HepG2 (cell line): ENCODE results near the gene CRYAB. TPM values are rescaled to one million over a fixed set of nuclear protein-coding genes. Genes with fewer than 3 reads are reported as not detected.

ENCODE experiments used
- ATAC-seq: fragments of 200-7000 bp; cut with Tn5 transposase; 3 replicates; pipeline ENCODE4 v1.9.1; 2020; ENCODE audit warnings: mild to moderate bottlenecking, moderate library complexity
- BruUV-seq: library from RNA; stranded (reverse); fragments of 400-500 nt; replicated peaks from 2 replicates; lab custom pipeline; 2021; lab: Mats Ljungman, UMichigan
- CTCF ChIA-PET: fragments of 300-600 bp; formaldehyde crosslinking; extraction: SDS; loops from one replicate; lab custom pipeline; 2021; ENCODE audit warnings: low total read pairs, inconsistent platforms, low intra/inter-chr PET ratio; lab: Yijun Ruan, JAX
- POLR2A ChIA-PET: fragments of 350-600 bp; sonication (Branson Sonifier 250); formaldehyde crosslinking; loops from one replicate; lab custom pipeline; 2020; ENCODE audit warnings: antibody characterized with exemption, inconsistent platforms; lab: Yijun Ruan, JAX
- DNase-seq: peaks from one replicate; pipeline ENCODE4 v3.0.0-alpha.2; 2015; ENCODE audit warnings: low spot score
- FAIRE-seq: peaks from 3 replicates; lab custom pipeline; 2011; peaks lifted over from hg19 to GRCh38; lab: Jason Lieb, UNC
- H2AFZ ChIP-seq: one replicate; pipeline ENCODE4 v1.6.1; 2011; ENCODE audit warnings: low read length, inconsistent platforms
- H3K27ac ChIP-seq: fragments of 300-600 bp; 3 replicates; pipeline ENCODE4 v1.8.0; 2011; ENCODE audit warnings: mixed run types, mild to moderate bottlenecking, mixed read lengths, low read length, inconsistent platforms; ENCODE audit not compliant: insufficient read depth; ENCODE audit errors: extremely low read length
- H3K27me3 ChIP-seq, 2 experiments: fragments of 200-600 bp in 1 of 2; 2 replicates in 1 of 2; 3 replicates in 1 of 2; pipeline versions ENCODE4 v1.6.0 to v1.8.0; 2011; ENCODE audit warnings: low read length in 2 of 2, mild to moderate bottlenecking in 2 of 2, moderate library complexity in 2 of 2, inconsistent platforms in 1 of 2; ENCODE audit not compliant: insufficient read depth in 2 of 2, control insufficient read depth in 1 of 2
- H3K36me3 ChIP-seq, 2 experiments: fragments of 200-600 bp in 1 of 2; replicated peaks in 1 of 2; 2 replicates in 1 of 2; 3 replicates in 1 of 2; pipeline versions ENCODE4 v1.5.1 to v1.8.0; 2011; ENCODE audit warnings: low read length in 2 of 2, inconsistent platforms in 1 of 2; ENCODE audit not compliant: insufficient read depth in 2 of 2, control insufficient read depth in 1 of 2
- H3K4me1 ChIP-seq: 2 replicates; pipeline ENCODE4 v1.5.1; 2012; ENCODE audit warnings: low read length, inconsistent platforms; ENCODE audit not compliant: insufficient read depth
- H3K4me2 ChIP-seq: 2 replicates; pipeline ENCODE4 v1.6.0; 2011; ENCODE audit warnings: low read depth, low read length, inconsistent platforms
- H3K4me3 ChIP-seq, 3 experiments: fragments of 200-600 bp in 1 of 3; sonication (generic), shearing (Covaris generic) in 1 of 3; replicated peaks in 1 of 3; 2 replicates each; pipeline ENCODE4 v1.5.1; 2011 to 2016; ENCODE audit warnings: low read length in 3 of 3, inconsistent platforms in 2 of 3, low read depth in 2 of 3, mild to moderate bottlenecking in 2 of 3, control low read depth in 1 of 3, mixed read lengths in 1 of 3; ENCODE audit not compliant: insufficient read depth in 1 of 3
- H3K79me2 ChIP-seq: one replicate; pipeline ENCODE4 v1.6.1; 2011; ENCODE audit warnings: low read length, inconsistent platforms; ENCODE audit not compliant: insufficient read depth
- H3K9ac ChIP-seq: 2 replicates; pipeline ENCODE4 v1.6.0; 2011; ENCODE audit warnings: mild to moderate bottlenecking, low read depth, low read length, inconsistent platforms; ENCODE audit not compliant: insufficient read depth
- H3K9me3 ChIP-seq: 2 replicates; pipeline ENCODE4 v1.5.1; 2012; ENCODE audit warnings: mild to moderate bottlenecking, low read length
- H4K20me1 ChIP-seq: 2 replicates; pipeline ENCODE4 v1.6.0; 2011; ENCODE audit warnings: inconsistent platforms, mild to moderate bottlenecking, low read length, moderate library complexity; ENCODE audit not compliant: insufficient read depth
- HES4 ChIP-seq: sonication (generic); formaldehyde crosslinking; IDR thresholded peaks from 2 replicates; pipeline ENCODE4 v1.9.0; 2021; ENCODE audit warnings: mild to moderate bottlenecking, missing genetic modification reagents, borderline replicate concordance
- MED8 ChIP-seq: sonication (generic); formaldehyde crosslinking; IDR thresholded peaks from 2 replicates; pipeline ENCODE4 v1.8.1; 2023; ENCODE audit warnings: mild to moderate bottlenecking, missing genetic modification reagents; ENCODE audit not compliant: insufficient replicate concordance
- NFE2L2 ChIP-seq: fragments of 150-350 bp; IDR thresholded peaks from 2 replicates; pipeline ENCODE4 v1.6.1; 2014; ENCODE audit warnings: low read length
- TAF15 ChIP-seq: fragments of 200-400 bp; formaldehyde crosslinking; IDR thresholded peaks from one replicate; pipeline ENCODE4 v1.6.1; 2018; ENCODE audit warnings: mild to moderate bottlenecking, low read depth, low read length; ENCODE audit not compliant: poor library complexity, severe bottlenecking
- ZNF264 ChIP-seq: sonication (generic); formaldehyde crosslinking; IDR thresholded peaks from 2 replicates; pipeline ENCODE4 v1.4.0; 2020; ENCODE audit warnings: missing genetic modification reagents
- ZNF383 ChIP-seq: sonication (generic); formaldehyde crosslinking; IDR thresholded peaks from 2 replicates; pipeline ENCODE4 v1.4.0; 2020; ENCODE audit warnings: missing genetic modification reagents, mild to moderate bottlenecking, borderline replicate concordance
- ZNF549 ChIP-seq: sonication (generic); formaldehyde crosslinking; IDR thresholded peaks from 2 replicates; pipeline ENCODE4 v1.5.0; 2020; ENCODE audit warnings: missing genetic modification reagents
- ZNF558 ChIP-seq: sonication (generic); formaldehyde crosslinking; IDR thresholded peaks from 2 replicates; pipeline ENCODE4 v1.9.0; 2022; ENCODE audit warnings: mild to moderate bottlenecking, missing genetic modification reagents, borderline replicate concordance
- WGBS: methylation state at CpG from one replicate; pipeline ENCODE4 v1.1.6; 2017; ENCODE audit warnings: low lambda C conversion rate; 5-methylcytosine and 5-hydroxymethylcytosine counted together
- in situ Hi-C: cut with HindIII; loops from 2 replicates; pipeline ENCODE4 v1.10.0; 2017; ENCODE audit warnings: low pct_unique_long_range_greater_than_20kb; ENCODE audit not compliant: extremely low pct_ligation_motif_present
- intact Hi-C: fragments of 100-400 bp; cut with micrococcal nuclease; formaldehyde crosslinking; loops from one replicate; pipeline ENCODE4 v1.10.0; 2022; ENCODE audit not compliant: unreplicated experiment
- polyA plus RNA-seq, 8 experiments: library from polyadenylated mRNA; depleted of rRNA in 3 of 8; stranded (reverse) in 7 of 8; unstranded in 1 of 8; fragments of >200 nt; fragmentation: Illumina TruSeq in 4 of 8; extraction: Trizol in 4 of 8; gene quantifications; 2 replicates each; pipeline versions ENCODE4 v1.2.1 to v1.2.3, GENCODE V29; 2011 to 2016; ENCODE audit warnings: low read depth in 4 of 8, missing spikeins in 1 of 8, mixed read lengths in 1 of 8; ENCODE audit not compliant: insufficient read depth in 1 of 8
- total RNA-seq, 5 experiments: library from RNA; depleted of rRNA; stranded (reverse); fragments of >200 nt; fragmentation: Illumina TruSeq; extraction: Trizol; gene quantifications; 2 replicates each; pipeline ENCODE4 v1.2.3, GENCODE V29; 2016; ENCODE audit warnings: low read depth in 1 of 5
- TF ChIP-seq, protein P1 (sequence below): sonication (generic); formaldehyde crosslinking; conservative IDR thresholded peaks from 2 replicates; pipeline ENCODE4 v1.4.0; 2020; ENCODE audit warnings: missing genetic modification reagents
- TF ChIP-seq, protein P2 (sequence below): sonication (generic); formaldehyde crosslinking; IDR thresholded peaks from 2 replicates; pipeline ENCODE4 v1.5.0; 2020; ENCODE audit warnings: missing genetic modification reagents
- TF ChIP-seq, protein P3 (sequence below): sonication (generic); formaldehyde crosslinking; IDR thresholded peaks from 2 replicates; pipeline ENCODE4 v1.4.0; 2020; ENCODE audit warnings: missing genetic modification reagents, borderline replicate concordance
- TF ChIP-seq, protein P4 (sequence below): sonication (generic); formaldehyde crosslinking; IDR thresholded peaks from 2 replicates; pipeline ENCODE4 v1.4.0; 2020; ENCODE audit warnings: mild to moderate bottlenecking, missing genetic modification reagents
- TF ChIP-seq, protein P5 (sequence below): sonication (generic); formaldehyde crosslinking; IDR thresholded peaks from 2 replicates; pipeline ENCODE4 v1.4.0; 2020; ENCODE audit warnings: missing genetic modification reagents

The CRYAB gene
- total and polyA plus RNA-seq, 2 of the 13 experiments (the other 11 are each of a cell fraction or from before 2014, with no cell fraction given), result 0.55 to 1.1 TPM

DNA sequence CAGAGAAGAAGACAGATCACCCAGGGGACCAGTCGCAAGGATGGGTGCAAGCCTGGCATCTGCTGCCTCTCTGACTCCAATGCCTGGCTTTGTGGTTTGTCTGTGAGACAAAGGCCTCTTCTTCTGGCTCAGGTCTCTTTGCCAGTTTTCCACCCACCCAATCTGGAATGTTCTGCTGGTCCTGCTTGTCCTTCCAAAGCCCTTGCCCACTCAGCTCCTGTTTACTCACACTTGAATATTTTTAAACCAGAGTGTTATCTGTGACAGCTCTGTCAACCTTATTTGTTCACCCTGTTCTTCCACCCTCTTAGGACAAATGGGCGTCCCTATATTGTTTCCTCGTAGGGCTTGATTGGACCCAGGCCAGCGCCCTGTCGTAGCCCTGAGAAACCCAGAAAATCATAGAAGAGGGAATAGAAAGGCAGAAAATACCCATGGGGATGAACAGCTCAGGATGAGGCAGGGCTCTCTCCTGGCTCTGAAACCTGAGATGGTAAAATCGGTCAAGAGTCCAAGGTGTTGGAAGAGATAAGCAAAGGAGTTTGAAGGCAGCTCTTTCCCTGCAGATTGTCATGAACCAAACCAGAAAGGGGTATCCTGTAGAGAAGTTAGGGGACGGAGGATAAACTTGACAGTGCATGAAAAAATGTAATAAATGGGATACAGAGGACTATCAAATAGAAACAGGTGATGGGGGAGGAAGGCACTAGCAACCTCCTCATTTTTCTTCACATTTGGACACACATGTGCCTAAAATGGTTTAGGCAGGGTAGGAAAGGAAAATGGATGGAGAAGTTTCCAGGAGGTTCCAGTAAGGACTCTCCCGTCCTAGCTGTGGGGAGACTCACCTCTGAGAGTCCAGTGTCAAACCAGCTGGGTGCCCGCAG is 651 bp downstream of the CRYAB start:
- WGBS, result 53% methylated on average over 9 of the region's 9 CpGs
- Histone ChIP-seq H3K9me3 (no peaks in the 10 kb centered on the region), H3K9ac (no peak overlapping the region), H3K79me2 (no peaks in the 10 kb centered on the region), H3K27ac (no peak overlapping the region), H4K20me1 (no peaks in the 10 kb centered on the region), H3K4me3 (no peak overlapping the region), H3K36me3 (no peaks in the 10 kb centered on the region), H3K4me2 (peak overlapping the region; percentile 65), H3K4me1 (peaks cover 42% of the 10 kb centered on the region), H2AFZ (no peak overlapping the region), H3K27me3 (no peaks in the 10 kb centered on the region; a peak in 1 of 5 replicates)
- CTCF ChIA-PET, result no interaction called here
- intact Hi-C loops (loop anchor here (1.0 kb wide), 1 partner anchor 32 kb away; the partner anchor contains the start of genes CFAP68 and FDXACB1), in situ Hi-C loops (no loop called here)
- no peak for FAIRE-seq
- no peak for DNase-seq
- no peak for ATAC-seq
- no TSS peak for BruUV-seq
- POLR2A ChIA-PET, result interaction anchor here (0.8 to 1.5 kb wide), 2 partner anchors 9 to 16 kb away, joined by 3 to 5 read pairs; partner anchors contain the start of gene C11orf52
- TF ChIP-seq, protein P1, sequence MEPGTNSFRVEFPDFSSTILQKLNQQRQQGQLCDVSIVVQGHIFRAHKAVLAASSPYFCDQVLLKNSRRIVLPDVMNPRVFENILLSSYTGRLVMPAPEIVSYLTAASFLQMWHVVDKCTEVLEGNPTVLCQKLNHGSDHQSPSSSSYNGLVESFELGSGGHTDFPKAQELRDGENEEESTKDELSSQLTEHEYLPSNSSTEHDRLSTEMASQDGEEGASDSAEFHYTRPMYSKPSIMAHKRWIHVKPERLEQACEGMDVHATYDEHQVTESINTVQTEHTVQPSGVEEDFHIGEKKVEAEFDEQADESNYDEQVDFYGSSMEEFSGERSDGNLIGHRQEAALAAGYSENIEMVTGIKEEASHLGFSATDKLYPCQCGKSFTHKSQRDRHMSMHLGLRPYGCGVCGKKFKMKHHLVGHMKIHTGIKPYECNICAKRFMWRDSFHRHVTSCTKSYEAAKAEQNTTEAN (CRISPR knock-in tag), result no peak
- TF ChIP-seq, protein P2, sequence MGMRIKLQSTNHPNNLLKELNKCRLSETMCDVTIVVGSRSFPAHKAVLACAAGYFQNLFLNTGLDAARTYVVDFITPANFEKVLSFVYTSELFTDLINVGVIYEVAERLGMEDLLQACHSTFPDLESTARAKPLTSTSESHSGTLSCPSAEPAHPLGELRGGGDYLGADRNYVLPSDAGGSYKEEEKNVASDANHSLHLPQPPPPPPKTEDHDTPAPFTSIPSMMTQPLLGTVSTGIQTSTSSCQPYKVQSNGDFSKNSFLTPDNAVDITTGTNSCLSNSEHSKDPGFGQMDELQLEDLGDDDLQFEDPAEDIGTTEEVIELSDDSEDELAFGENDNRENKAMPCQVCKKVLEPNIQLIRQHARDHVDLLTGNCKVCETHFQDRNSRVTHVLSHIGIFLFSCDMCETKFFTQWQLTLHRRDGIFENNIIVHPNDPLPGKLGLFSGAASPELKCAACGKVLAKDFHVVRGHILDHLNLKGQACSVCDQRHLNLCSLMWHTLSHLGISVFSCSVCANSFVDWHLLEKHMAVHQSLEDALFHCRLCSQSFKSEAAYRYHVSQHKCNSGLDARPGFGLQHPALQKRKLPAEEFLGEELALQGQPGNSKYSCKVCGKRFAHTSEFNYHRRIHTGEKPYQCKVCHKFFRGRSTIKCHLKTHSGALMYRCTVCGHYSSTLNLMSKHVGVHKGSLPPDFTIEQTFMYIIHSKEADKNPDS (CRISPR knock-in tag), result no peak
- TF ChIP-seq, protein P3, sequence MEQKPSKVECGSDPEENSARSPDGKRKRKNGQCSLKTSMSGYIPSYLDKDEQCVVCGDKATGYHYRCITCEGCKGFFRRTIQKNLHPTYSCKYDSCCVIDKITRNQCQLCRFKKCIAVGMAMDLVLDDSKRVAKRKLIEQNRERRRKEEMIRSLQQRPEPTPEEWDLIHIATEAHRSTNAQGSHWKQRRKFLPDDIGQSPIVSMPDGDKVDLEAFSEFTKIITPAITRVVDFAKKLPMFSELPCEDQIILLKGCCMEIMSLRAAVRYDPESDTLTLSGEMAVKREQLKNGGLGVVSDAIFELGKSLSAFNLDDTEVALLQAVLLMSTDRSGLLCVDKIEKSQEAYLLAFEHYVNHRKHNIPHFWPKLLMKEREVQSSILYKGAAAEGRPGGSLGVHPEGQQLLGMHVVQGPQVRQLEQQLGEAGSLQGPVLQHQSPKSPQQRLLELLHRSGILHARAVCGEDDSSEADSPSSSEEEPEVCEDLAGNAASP (CRISPR knock-in tag), result no peak
- TF ChIP-seq ZNF383 (CRISPR knock-in tag), result no peak
- no peak for TF ChIP-seq HES4 (CRISPR knock-in tag)
- no peak for TF ChIP-seq ZNF264 (CRISPR knock-in tag)
- TF ChIP-seq, protein P4, sequence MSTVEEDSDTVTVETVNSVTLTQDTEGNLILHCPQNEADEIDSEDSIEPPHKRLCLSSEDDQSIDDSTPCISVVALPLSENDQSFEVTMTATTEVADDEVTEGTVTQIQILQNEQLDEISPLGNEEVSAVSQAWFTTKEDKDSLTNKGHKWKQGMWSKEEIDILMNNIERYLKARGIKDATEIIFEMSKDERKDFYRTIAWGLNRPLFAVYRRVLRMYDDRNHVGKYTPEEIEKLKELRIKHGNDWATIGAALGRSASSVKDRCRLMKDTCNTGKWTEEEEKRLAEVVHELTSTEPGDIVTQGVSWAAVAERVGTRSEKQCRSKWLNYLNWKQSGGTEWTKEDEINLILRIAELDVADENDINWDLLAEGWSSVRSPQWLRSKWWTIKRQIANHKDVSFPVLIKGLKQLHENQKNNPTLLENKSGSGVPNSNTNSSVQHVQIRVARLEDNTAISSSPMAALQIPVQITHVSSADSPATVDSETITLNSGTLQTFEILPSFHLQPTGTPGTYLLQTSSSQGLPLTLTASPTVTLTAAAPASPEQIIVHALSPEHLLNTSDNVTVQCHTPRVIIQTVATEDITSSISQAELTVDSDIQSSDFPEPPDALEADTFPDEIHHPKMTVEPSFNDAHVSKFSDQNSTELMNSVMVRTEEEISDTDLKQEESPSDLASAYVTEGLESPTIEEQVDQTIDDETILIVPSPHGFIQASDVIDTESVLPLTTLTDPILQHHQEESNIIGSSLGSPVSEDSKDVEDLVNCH (CRISPR knock-in tag), result no peak
- TF ChIP-seq TAF15, result no peak
- no peak for TF ChIP-seq NFE2L2
- no peak for TF ChIP-seq ZNF558
- TF ChIP-seq ZNF549 (CRISPR knock-in tag), result no peak
- TF ChIP-seq, protein P5, sequence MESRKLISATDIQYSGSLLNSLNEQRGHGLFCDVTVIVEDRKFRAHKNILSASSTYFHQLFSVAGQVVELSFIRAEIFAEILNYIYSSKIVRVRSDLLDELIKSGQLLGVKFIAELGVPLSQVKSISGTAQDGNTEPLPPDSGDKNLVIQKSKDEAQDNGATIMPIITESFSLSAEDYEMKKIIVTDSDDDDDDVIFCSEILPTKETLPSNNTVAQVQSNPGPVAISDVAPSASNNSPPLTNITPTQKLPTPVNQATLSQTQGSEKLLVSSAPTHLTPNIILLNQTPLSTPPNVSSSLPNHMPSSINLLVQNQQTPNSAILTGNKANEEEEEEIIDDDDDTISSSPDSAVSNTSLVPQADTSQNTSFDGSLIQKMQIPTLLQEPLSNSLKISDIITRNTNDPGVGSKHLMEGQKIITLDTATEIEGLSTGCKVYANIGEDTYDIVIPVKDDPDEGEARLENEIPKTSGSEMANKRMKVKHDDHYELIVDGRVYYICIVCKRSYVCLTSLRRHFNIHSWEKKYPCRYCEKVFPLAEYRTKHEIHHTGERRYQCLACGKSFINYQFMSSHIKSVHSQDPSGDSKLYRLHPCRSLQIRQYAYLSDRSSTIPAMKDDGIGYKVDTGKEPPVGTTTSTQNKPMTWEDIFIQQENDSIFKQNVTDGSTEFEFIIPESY (CRISPR knock-in tag), result no peak
- no peak for TF ChIP-seq MED8 (CRISPR knock-in tag)
